Liver (tissue), 9 donors: Measurements from ENCODE around the gene OGT. TPM values are rescaled to one million over a fixed set of nuclear protein-coding genes. Genes with fewer than 3 reads are reported as not detected.

Source experiments
- DNase-seq: peaks from one replicate; pipeline ENCODE4 v3.0.0-alpha.2; 2017; ENCODE audit warnings: low spot score
- H3K27ac ChIP-seq, 2 donors: one replicate each; pipeline ENCODE4 v1.7.0; 2013; ENCODE audit warnings: inconsistent platforms in 2 of 2, low read length in 2 of 2, control low read depth in 1 of 2, low read depth in 1 of 2, mild to moderate bottlenecking in 1 of 2
- H3K27me3 ChIP-seq, 4 donors: one replicate each; pipeline versions ENCODE4 v1.6.1 to v1.7.0; 2013; ENCODE audit warnings: low read length in 3 of 4, inconsistent platforms in 1 of 4, mild to moderate bottlenecking in 1 of 4, moderate library complexity in 1 of 4; ENCODE audit not compliant: control insufficient read depth in 4 of 4, insufficient read depth in 4 of 4
- H3K36me3 ChIP-seq, 4 donors: one replicate each; pipeline versions ENCODE4 v1.6.1 to v1.7.0; 2013; ENCODE audit warnings: low read length in 3 of 4, mild to moderate bottlenecking in 3 of 4, low read depth in 1 of 4, moderate library complexity in 1 of 4; ENCODE audit not compliant: control insufficient read depth in 4 of 4, insufficient read depth in 3 of 4
- H3K4me1 ChIP-seq, 4 donors: one replicate each; pipeline versions ENCODE4 v1.6.1 to v1.7.0; 2013; ENCODE audit warnings: low read length in 3 of 4, mild to moderate bottlenecking in 3 of 4, moderate library complexity in 1 of 4; ENCODE audit not compliant: control insufficient read depth in 4 of 4, insufficient read depth in 4 of 4
- H3K4me3 ChIP-seq, 3 donors: one replicate each; pipeline versions ENCODE4 v1.6.1 to v1.7.0; 2013; ENCODE audit warnings: low read length in 3 of 3, control low read depth in 1 of 3, low read depth in 1 of 3, mild to moderate bottlenecking in 1 of 3
- H3K9ac ChIP-seq, 2 donors: one replicate each; pipeline ENCODE4 v1.7.0; 2013; ENCODE audit warnings: low read length in 2 of 2, mild to moderate bottlenecking in 2 of 2, moderate library complexity in 2 of 2, control low read depth in 1 of 2, low read depth in 1 of 2
- H3K9me3 ChIP-seq, 4 donors: one replicate each; pipeline versions ENCODE4 v1.6.1 to v1.7.0; 2013; ENCODE audit warnings: low read length in 3 of 4; ENCODE audit not compliant: control insufficient read depth in 4 of 4
- ATF3 ChIP-seq: IDR thresholded peaks from 2 replicates; pipeline ENCODE4 v1.6.1; 2016; ENCODE audit warnings: antibody characterized with exemption
- CTCF ChIP-seq: fragments of 150-350 bp; IDR thresholded peaks from 2 replicates; pipeline ENCODE4 v1.5.1; 2017; ENCODE audit warnings: improper control_type of control experiment, low read depth, low read length; ENCODE audit not compliant: missing input control
- GABPA ChIP-seq, 2 donors: IDR thresholded peaks in 1 of 2; conservative IDR thresholded peaks in 1 of 2; 2 replicates each; pipeline ENCODE4 v1.6.1; 2016; ENCODE audit warnings: antibody characterized with exemption in 2 of 2, mild to moderate bottlenecking in 1 of 2, moderate library complexity in 1 of 2
- HNF4A ChIP-seq, 2 donors: conservative IDR thresholded peaks; 2 replicates each; pipeline ENCODE4 v1.6.1; 2016; ENCODE audit warnings: antibody characterized with exemption in 2 of 2, mild to moderate bottlenecking in 2 of 2
- HNF4G ChIP-seq: IDR thresholded peaks from 2 replicates; pipeline ENCODE4 v1.6.1; 2016; ENCODE audit warnings: antibody characterized with exemption
- JUND ChIP-seq, 2 donors: IDR thresholded peaks; 2 replicates each; pipeline ENCODE4 v1.6.1; 2016; ENCODE audit warnings: antibody characterized with exemption in 2 of 2
- NR2F2 ChIP-seq: IDR thresholded peaks from 2 replicates; pipeline ENCODE4 v1.6.1; 2016; ENCODE audit warnings: antibody characterized with exemption
- REST ChIP-seq: IDR thresholded peaks from 2 replicates; pipeline ENCODE4 v1.6.1; 2016; ENCODE audit warnings: antibody characterized with exemption, mild to moderate bottlenecking
- RXRA ChIP-seq, 2 donors: IDR thresholded peaks; 2 replicates each; pipeline ENCODE4 v1.6.1; 2017 to 2018; ENCODE audit warnings: antibody characterized with exemption in 2 of 2, mild to moderate bottlenecking in 1 of 2
- SP1 ChIP-seq: IDR thresholded peaks from 2 replicates; pipeline ENCODE4 v1.6.1; 2018; ENCODE audit warnings: antibody characterized with exemption, mild to moderate bottlenecking
- TAF1 ChIP-seq: conservative IDR thresholded peaks from 2 replicates; pipeline ENCODE4 v1.6.1; 2016; ENCODE audit warnings: antibody characterized with exemption, mild to moderate bottlenecking
- ZBTB33 ChIP-seq: IDR thresholded peaks from 2 replicates; pipeline ENCODE4 v1.6.1; 2016; ENCODE audit warnings: antibody characterized with exemption
- WGBS: extraction: QIAGEN DNeasy Blood & Tissue Kit; methylation state at CpG from one replicate; pipeline ENCODE4 v1.1.7; 2013; 5-methylcytosine and 5-hydroxymethylcytosine counted together
- polyA plus RNA-seq, 2 donors: library from polyadenylated mRNA; stranded (reverse) in 1 of 2; unstranded in 1 of 2; fragments of 200-250 nt in 1 of 2; fragments of >200 nt in 1 of 2; fragmentation: Nextera tagmentation in 1 of 2; extraction: Ambion mirVana in 1 of 2; gene quantifications; one replicate each; pipeline versions ENCODE4 v1.2.1 to v1.2.3, GENCODE V29; 2013 to 2015
- total RNA-seq, 2 donors: library from RNA; depleted of rRNA; stranded (reverse); fragments of >200 nt; gene quantifications; one replicate each; pipeline ENCODE4 v1.2.3, GENCODE V29; 2014
- donor health status: healthy.
- donor health status: healthy.
- donor health status: healthy.
- donor health status: healthy.
- donor health status: healthy.

The OGT gene
- total and polyA plus RNA-seq, 4 donors = 10.8 to 72.7 (median 47.3) TPM

- Histone ChIP-seq H3K9ac (no peak overlapping the region), H3K36me3 (peaks cover 0 to 1% (median 0%) of the 10 kb centered on the region in 4 donors), H3K27ac (no peak overlapping the region), H3K4me1 (peaks cover 2 to 13% (median 7%) of the 10 kb centered on the region in 4 donors), H3K4me3 (peak overlapping the region in 1 of 3 donors; percentile 17), H3K27me3 (peaks cover 0 to 3% (median 0%) of the 10 kb centered on the region in 4 donors), H3K9me3 (no peaks in the 10 kb centered on the region)
- WGBS = 13% methylated on average over 5 of the region's 5 CpGs
- TF ChIP-seq ZBTB33 = no peak
- DNase-seq = no peak
Observed at GRCh38 chrX:71536285-71536684, 3.4 kb downstream of the OGT start.

- no peaks in the 10 kb centered on the region for H3K9me3 ChIP-seq
- H3K27me3 ChIP-seq = peaks cover 0 to 3% (median 0%) of the 10 kb centered on the region in 4 donors
- peaks cover 0 to 1% (median 0%) of the 10 kb centered on the region in 4 donors for H3K36me3 ChIP-seq
- no peak for DNase-seq
- no peak overlapping the region for H3K27ac ChIP-seq
- H3K9ac ChIP-seq = no peak overlapping the region
- TF ChIP-seq JUND (IDR thresholded peaks at IDR 0.05) (no peak), ATF3 (no peak), CTCF (no peak), REST (no peak), SP1 (no peak), NR2F2 (no peak), HNF4G (no peak), RXRA (IDR thresholded peaks at IDR 0.05) (no peak), TAF1 (no peak), GABPA (IDR thresholded peaks at IDR 0.05 in 1 of 2, conservative IDR thresholded peaks at IDR 0.05 in 1 of 2) (no peak), HNF4A (conservative IDR thresholded peaks at IDR 0.05) (no peak)
- H3K4me3 ChIP-seq = no peak overlapping the region
- 85% methylated on average over 9 of the region's 9 CpGs for WGBS
- H3K4me1 ChIP-seq = peaks cover 2 to 13% (median 7%) of the 10 kb centered on the region in 4 donors
Observed at GRCh38 chrX:71537743-71538142, 4.8 kb downstream of the OGT start.
